Measurements from ENCODE around the gene MACROH2A1.

- TF ChIP-seq CTCF (IDR thresholded peaks at IDR 0.05; ENCODE audit: low read depth, low read length, poor library complexity, severe bottlenecking) (peak; percentile 78), EZH2phosphoT487 (IDR thresholded peaks at IDR 0.05; ENCODE audit: borderline replicate concordance, low read length) (no peak)
Measured at GRCh38 chr5:135426102-135427082, 27.4 kb upstream of the MACROH2A1 start.
